MCF 10A (cell line): ENCODE measurements around the gene RABGAP1L. TPM values are rescaled to one million over a fixed set of nuclear protein-coding genes. Genes with fewer than 3 reads are reported as not detected.

ENCODE experiments used
- BruUV-seq: library from RNA; stranded (reverse); fragments of 400-500 nt; replicated peaks from 2 replicates; lab custom pipeline; 2021; lab: Mats Ljungman, UMichigan
- CTCF ChIA-PET: fragments of 300-600 bp; sonication (Branson Sonifier 250); formaldehyde crosslinking; extraction: SDS; loops from one replicate; lab custom pipeline; 2021; ENCODE audit warnings: antibody characterized with exemption, inconsistent platforms; lab: Yijun Ruan, JAX
- POLR2A ChIA-PET: fragments of 300-600, 350-650 bp; sonication (Branson Sonifier 250); formaldehyde crosslinking; extraction: SDS; loops from one replicate; lab custom pipeline; 2020; ENCODE audit warnings: antibody characterized with exemption, inconsistent platforms; lab: Yijun Ruan, JAX
- DNase-seq: peaks from one replicate; pipeline ENCODE4 v3.0.0-alpha.2; 2018; ENCODE audit not compliant: unreplicated experiment
- H3K27ac Mint-ChIP-seq: one replicate; pipeline ENCODE4 v1.8.0; 2022; ENCODE audit warnings: mild to moderate bottlenecking, low read depth, mixed read lengths; ENCODE audit not compliant: unreplicated experiment
- H3K27me3 Mint-ChIP-seq: one replicate; pipeline ENCODE4 v1.8.0; 2022; ENCODE audit warnings: mixed read lengths; ENCODE audit not compliant: insufficient read depth, unreplicated experiment
- H3K36me3 Mint-ChIP-seq: one replicate; pipeline ENCODE4 v1.8.0; 2022; ENCODE audit warnings: mild to moderate bottlenecking, moderate library complexity, mixed read lengths; ENCODE audit not compliant: insufficient read depth, unreplicated experiment
- H3K4me1 Mint-ChIP-seq: one replicate; pipeline ENCODE4 v1.8.0; 2022; ENCODE audit warnings: mixed read lengths; ENCODE audit not compliant: insufficient read depth, unreplicated experiment
- H3K4me3 Mint-ChIP-seq: one replicate; pipeline ENCODE4 v1.8.0; 2022; ENCODE audit warnings: mild to moderate bottlenecking, moderate library complexity, mixed read lengths; ENCODE audit not compliant: unreplicated experiment
- H3K9me3 Mint-ChIP-seq: one replicate; pipeline ENCODE4 v1.8.0; 2022; ENCODE audit warnings: mixed read lengths; ENCODE audit not compliant: unreplicated experiment
- CTCF ChIP-seq: fragments of 200-600 bp; IDR thresholded peaks from one replicate; pipeline ENCODE4 v1.8.0; 2022; ENCODE audit warnings: antibody characterized with exemption, mild to moderate bottlenecking; ENCODE audit not compliant: unreplicated experiment
- intact Hi-C: fragments of 100-400 bp; cut with micrococcal nuclease; formaldehyde crosslinking; loops from 2 replicates; pipeline ENCODE4 v1.14.1; 2022
- total RNA-seq: library from RNA; stranded (reverse); gene quantifications from 2 replicates; pipeline ENCODE4 v1.2.3, GENCODE V29; 2022

RABGAP1L gene
- total RNA-seq, 1 experiment from 2014 or later = 18.2 TPM

GRCh38 chr1:174189428-174190062, 30.2 kb downstream of the RABGAP1L start:
- Mint-ChIP-seq H3K9me3 (peaks cover 7% of the 10 kb centered on the region), H3K27me3 (no peaks in the 10 kb centered on the region), H3K4me1 (peaks cover 5% of the 10 kb centered on the region), H3K27ac (no peak overlapping the region), H3K4me3 (no peak overlapping the region), H3K36me3 (no peaks in the 10 kb centered on the region)
- no peak for DNase-seq
- CTCF ChIA-PET = interaction anchor here (0.7 to 2.0 kb wide), 6 partner anchors 17 to 169 kb away, joined by 3 to 7 read pairs (median 4); no protein-coding TSS in a partner anchor
- no peak for TF ChIP-seq CTCF
- POLR2A ChIA-PET = interaction anchor here (0.8 to 1.7 kb wide), 2 partner anchors 26 to 29 kb away, joined by 4 to 9 read pairs; no protein-coding TSS in a partner anchor
- no TSS peak for BruUV-seq
- intact Hi-C loops = no loop called here

GRCh38 chr1:174190691-174191199, 31.4 kb downstream of the RABGAP1L start:
- intact Hi-C loops = no loop called here
- DNase-seq = no peak
- peaks cover 5% of the 10 kb centered on the region for H3K4me1 Mint-ChIP-seq
- no peaks in the 10 kb centered on the region for H3K36me3 Mint-ChIP-seq
- H3K27me3 Mint-ChIP-seq = no peaks in the 10 kb centered on the region
- ChIA-PET POLR2A (interaction anchor here (0.6 to 1.7 kb wide), 4 partner anchors 9 to 436 kb away, joined by 3 to 9 read pairs (median 4); no protein-coding TSS in a partner anchor), CTCF (interaction anchor here (0.7 to 2.0 kb wide), 4 partner anchors 15 to 76 kb away, joined by 3 to 7 read pairs (median 6); no protein-coding TSS in a partner anchor)
- H3K27ac Mint-ChIP-seq = no peak overlapping the region
- no peak overlapping the region for H3K4me3 Mint-ChIP-seq
- peaks cover 7% of the 10 kb centered on the region for H3K9me3 Mint-ChIP-seq
- no peak for TF ChIP-seq CTCF
- BruUV-seq = no TSS peak

GRCh38 chr1:174191349-174191862, 32.1 kb downstream of the RABGAP1L start:
- peaks cover 5% of the 10 kb centered on the region for H3K4me1 Mint-ChIP-seq
- no peak overlapping the region for H3K27ac Mint-ChIP-seq
- no TSS peak for BruUV-seq
- no peaks in the 10 kb centered on the region for H3K27me3 Mint-ChIP-seq
- peak; percentile 22 for DNase-seq
- no peak overlapping the region for H3K4me3 Mint-ChIP-seq
- no peaks in the 10 kb centered on the region for H3K36me3 Mint-ChIP-seq
- intact Hi-C loops = no loop called here
- TF ChIP-seq CTCF = no peak
- ChIA-PET CTCF (interaction anchor here (0.7 to 2.0 kb wide), 5 partner anchors 15 to 77 kb away, joined by 3 to 7 read pairs (median 4); no protein-coding TSS in a partner anchor), POLR2A (interaction anchor here (1.5 to 1.7 kb wide), 3 partner anchors 9 to 30 kb away, joined by 3 to 9 read pairs (median 4); no protein-coding TSS in a partner anchor)
- H3K9me3 Mint-ChIP-seq = peaks cover 7% of the 10 kb centered on the region

GRCh38 chr1:174194461-174194860, 35.1 kb downstream of the RABGAP1L start:
- Mint-ChIP-seq H3K27me3 (no peaks in the 10 kb centered on the region), H3K9me3 (no peaks in the 10 kb centered on the region), H3K4me3 (no peak overlapping the region), H3K4me1 (peaks cover 5% of the 10 kb centered on the region), H3K27ac (no peak overlapping the region), H3K36me3 (no peaks in the 10 kb centered on the region)
- no TSS peak for BruUV-seq
- DNase-seq = no peak
- ChIA-PET CTCF (no interaction called here), POLR2A (interaction anchor here (2.6 kb wide), 1 partner anchor 23 kb away, joined by 5 read pairs; no protein-coding TSS in a partner anchor)
- no peak for TF ChIP-seq CTCF
- intact Hi-C loops = no loop called here
